Thoracic aorta (tissue), 2 donors: ENCODE data around the gene METTL1. TPM values are rescaled to one million over a fixed set of nuclear protein-coding genes. Genes with fewer than 3 reads are reported as not detected.

Experiments
- ATAC-seq: fragments of 150-250 bp; one replicate; pipeline ENCODE4 v1.8.0; 2017; ENCODE audit warnings: low read depth; ENCODE audit not compliant: insufficient number of reproducible peaks, low FRiP score
- DNase-seq: peaks from one replicate; pipeline ENCODE4 v3.0.0-alpha.2; 2020; ENCODE audit warnings: low spot score
- H3K27ac ChIP-seq, 2 donors: fragments of 200-600 bp; sonication (generic); 1 replicate in 1 of 2; 2 replicates in 1 of 2; pipeline ENCODE4 v1.5.1; 2016; ENCODE audit warnings: mild to moderate bottlenecking in 2 of 2, moderate library complexity in 2 of 2
- H3K27me3 ChIP-seq: fragments of 200-600 bp; sonication (generic); replicated peaks from 2 replicates; pipeline ENCODE4 v1.6.0; 2016; ENCODE audit warnings: mild to moderate bottlenecking; ENCODE audit not compliant: insufficient read depth
- H3K36me3 ChIP-seq: fragments of 200-600 bp; sonication (generic); one replicate; pipeline ENCODE4 v1.5.1; 2016
- H3K4me1 ChIP-seq, 2 donors: fragments of 200-600 bp; sonication (generic); 1 replicate in 1 of 2; 2 replicates in 1 of 2; pipeline versions ENCODE4 v1.5.1 to v1.6.0; 2016; ENCODE audit warnings: low read depth in 2 of 2, mild to moderate bottlenecking in 1 of 2; ENCODE audit not compliant: control insufficient read depth in 1 of 2
- H3K4me3 ChIP-seq: fragments of 200-600 bp; sonication (generic); 2 replicates; pipeline ENCODE4 v1.5.1; 2016; ENCODE audit warnings: mild to moderate bottlenecking
- H3K9me3 ChIP-seq: fragments of 200-600 bp; sonication (generic); 2 replicates; pipeline ENCODE4 v1.5.1; 2016
- CTCF ChIP-seq: fragments of 200-600 bp; sonication (generic); IDR thresholded peaks from one replicate; pipeline ENCODE4 v1.5.1; 2019; ENCODE audit warnings: antibody characterized with exemption
- total RNA-seq, 2 donors: library from RNA; depleted of rRNA; stranded (reverse); fragments of >200 nt; gene quantifications; one replicate each; pipeline versions ENCODE4 v1.1.0 to v1.2.3, GENCODE V29; 2016

METTL1 gene
- total RNA-seq, 2 donors from 2014 or later, result 10.4 to 13.5 TPM

GRCh38 chr12:57806677-57807076 lies 34.8 kb upstream of the METTL1 start:
- H3K27me3 ChIP-seq, result no peaks in the 10 kb centered on the region
- no peak for ATAC-seq
- H3K4me1 ChIP-seq, result peaks cover 0 to 8% of the 10 kb centered on the region in 2 donors
- no peak overlapping the region for H3K27ac ChIP-seq
- no peaks in the 10 kb centered on the region for H3K9me3 ChIP-seq
- no peak overlapping the region for H3K4me3 ChIP-seq
- DNase-seq, result no peak
- no peak for TF ChIP-seq CTCF
- H3K36me3 ChIP-seq, result peaks cover 59% of the 10 kb centered on the region

GRCh38 chr12:57803319-57803893 lies 31.5 kb upstream of the METTL1 start:
- Histone ChIP-seq H3K4me1 (peaks cover 0 to 8% of the 10 kb centered on the region in 2 donors), H3K27ac (no peak overlapping the region), H3K9me3 (no peaks in the 10 kb centered on the region), H3K4me3 (no peak overlapping the region), H3K36me3 (peaks cover 50% of the 10 kb centered on the region), H3K27me3 (no peaks in the 10 kb centered on the region)
- ATAC-seq (peak; percentile 76), DNase-seq (peak; percentile 22)
- peak; percentile 83 for TF ChIP-seq CTCF

DNA sequence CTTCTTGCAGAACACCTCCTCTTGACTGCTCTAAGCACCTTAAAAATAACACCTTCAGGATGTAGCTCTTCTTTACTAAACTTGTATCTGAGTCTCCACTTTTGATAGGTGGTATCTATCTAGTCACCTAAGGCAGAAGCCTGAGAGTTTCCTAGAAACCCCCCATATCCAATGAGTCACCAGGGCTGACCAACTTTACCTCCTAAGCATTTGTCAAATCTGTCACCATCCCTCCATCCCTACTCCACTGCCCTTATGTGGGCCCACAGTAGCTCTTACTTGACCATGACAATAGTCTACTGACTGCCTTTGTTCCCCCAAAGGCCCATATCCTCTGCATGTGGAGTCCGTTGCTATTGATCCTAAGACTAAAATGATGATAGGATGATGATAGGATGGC lies 30.7 kb upstream of the METTL1 start:
- no peak for DNase-seq
- H3K4me3 ChIP-seq, result no peak overlapping the region
- ATAC-seq, result no peak
- H3K27ac ChIP-seq, result no peak overlapping the region
- H3K4me1 ChIP-seq, result peaks cover 0 to 8% of the 10 kb centered on the region in 2 donors
- no peak for TF ChIP-seq CTCF
- H3K9me3 ChIP-seq, result no peaks in the 10 kb centered on the region
- no peaks in the 10 kb centered on the region for H3K27me3 ChIP-seq
- H3K36me3 ChIP-seq, result peaks cover 42% of the 10 kb centered on the region

DNA sequence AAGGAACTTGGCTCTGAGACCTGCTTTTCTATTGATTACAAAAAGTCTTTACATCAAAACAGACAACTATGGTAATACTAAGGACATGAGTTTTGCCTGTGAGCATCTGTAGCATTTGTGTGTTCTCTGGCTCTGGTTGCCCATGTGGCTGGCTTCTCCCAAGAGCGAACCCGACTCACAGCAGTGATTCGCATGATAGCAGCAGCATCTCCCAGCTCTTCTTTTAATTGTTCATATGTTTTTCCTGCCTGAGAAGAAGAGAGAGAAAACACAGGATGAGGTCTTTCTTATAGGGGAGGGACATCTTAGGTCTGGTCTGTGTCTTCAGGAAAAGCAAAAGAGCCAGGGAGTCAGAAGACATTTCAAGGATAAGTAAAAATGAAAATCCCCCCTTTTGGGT lies 29.1 kb upstream of the METTL1 start:
- peaks cover 0 to 8% of the 10 kb centered on the region in 2 donors for H3K4me1 ChIP-seq
- no peak for ATAC-seq
- TF ChIP-seq CTCF, result no peak
- no peaks in the 10 kb centered on the region for H3K9me3 ChIP-seq
- no peak overlapping the region for H3K4me3 ChIP-seq
- no peak for DNase-seq
- H3K27me3 ChIP-seq, result no peaks in the 10 kb centered on the region
- no peak overlapping the region for H3K27ac ChIP-seq
- H3K36me3 ChIP-seq, result peaks cover 32% of the 10 kb centered on the region

DNA sequence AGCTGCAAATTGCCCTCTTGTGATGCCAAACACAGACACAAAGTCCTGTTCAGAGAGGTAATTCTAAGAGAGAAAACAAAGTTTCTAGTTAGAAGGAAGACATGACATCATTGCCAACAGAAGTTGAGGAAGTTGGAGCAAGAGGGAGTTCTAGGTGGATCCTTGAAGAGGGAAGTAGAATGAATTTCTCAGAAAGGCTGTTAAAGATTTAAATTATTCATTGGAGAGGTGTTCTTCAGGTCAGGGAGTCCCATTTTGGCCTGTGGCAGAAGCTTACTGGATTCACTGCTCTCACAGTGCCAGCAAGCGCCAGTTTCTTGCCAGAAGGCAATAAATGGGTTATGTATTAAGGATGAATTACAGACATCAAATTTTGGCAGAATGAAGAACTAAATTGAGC lies 26.0 kb upstream of the METTL1 start:
- no peak for DNase-seq
- ATAC-seq, result no peak
- Histone ChIP-seq H3K4me3 (no peak overlapping the region), H3K4me1 (peaks cover 0 to under 1% of the 10 kb centered on the region in 2 donors), H3K9me3 (no peaks in the 10 kb centered on the region), H3K27ac (no peak overlapping the region), H3K27me3 (no peaks in the 10 kb centered on the region), H3K36me3 (peaks cover 43% of the 10 kb centered on the region)
- no peak for TF ChIP-seq CTCF
